Kidney (tissue), 14 donors: Measurements from ENCODE around the gene DROSHA. TPM values are rescaled to one million over a fixed set of nuclear protein-coding genes. Genes with fewer than 3 reads are reported as not detected.

Experiments
- DNase-seq, 5 donors: peaks; one replicate each; pipeline ENCODE4 v3.0.0-alpha.2; 2013 to 2020
- FAIRE-seq: peaks from 2 replicates; lab custom pipeline; 2012; peaks lifted over from hg19 to GRCh38; lab: Jason Lieb, UNC
- H3K27ac ChIP-seq, 2 donors: one replicate each; pipeline ENCODE4 v1.7.0; 2013; ENCODE audit warnings: low read depth in 2 of 2, low read length in 2 of 2, inconsistent platforms in 1 of 2
- H3K27me3 ChIP-seq: one replicate; pipeline ENCODE4 v1.7.1; 2013; ENCODE audit warnings: low read length, inconsistent platforms; ENCODE audit not compliant: control insufficient read depth, insufficient read depth
- H3K36me3 ChIP-seq, 3 donors: one replicate each; pipeline versions ENCODE4 v1.7.0 to v1.7.1; 2013; ENCODE audit warnings: low read length in 3 of 3, control low read depth in 1 of 3, inconsistent platforms in 1 of 3; ENCODE audit not compliant: insufficient read depth in 3 of 3, control insufficient read depth in 2 of 3
- H3K4me1 ChIP-seq, 3 donors: one replicate each; pipeline versions ENCODE4 v1.7.0 to v1.7.1; 2013; ENCODE audit warnings: low read length in 3 of 3, inconsistent platforms in 1 of 3, low read depth in 1 of 3; ENCODE audit not compliant: control insufficient read depth in 2 of 3, insufficient read depth in 2 of 3
- H3K4me3 ChIP-seq, 3 donors: one replicate each; pipeline versions ENCODE4 v1.7.0 to v1.8.1; 2013; ENCODE audit warnings: low read length in 3 of 3, control low read depth in 1 of 3, inconsistent platforms in 1 of 3
- H3K9ac ChIP-seq, 3 donors: one replicate each; pipeline versions ENCODE4 v1.7.0 to v1.7.1; 2013; ENCODE audit warnings: low read length in 3 of 3, control low read depth in 1 of 3, inconsistent platforms in 1 of 3
- H3K9me3 ChIP-seq, 3 donors: one replicate each; pipeline versions ENCODE4 v1.7.0 to v1.7.1; 2013; ENCODE audit warnings: low read length in 3 of 3, control low read depth in 1 of 3, inconsistent platforms in 1 of 3; ENCODE audit not compliant: control insufficient read depth in 2 of 3, insufficient read depth in 1 of 3
- intact Hi-C: fragments of 100-400 bp; cut with DNase I; formaldehyde crosslinking; loops from one replicate; pipeline ENCODE4 v1.11.1; 2022
- polyA plus RNA-seq: library from polyadenylated mRNA; stranded (reverse); fragments of 350-450 nt; fragmentation: Illumina TruSeq; extraction: RNeasy Lipid Tissue Mini Kit (QIAGEN cat#74804); gene quantifications from one replicate; pipeline ENCODE4 v1.2.3, GENCODE V29; 2014; ENCODE audit warnings: low read depth, low replicate concordance; ENCODE audit not compliant: insufficient read depth
- total RNA-seq: library from RNA; stranded (reverse); fragmentation: NEBNext Ultra II Directional; extraction: Animal tissue kit (Norgen Biotek cat#: 25700); gene quantifications from one replicate; pipeline ENCODE4 v1.2.1, GENCODE V29; 2021
- TF ChIP-seq, protein P1 (sequence below): IDR thresholded peaks from 3 replicates; pipeline ENCODE4 v1.5.1; 2012; ENCODE audit warnings: mild to moderate bottlenecking, moderate library complexity, borderline replicate concordance; ENCODE audit not compliant: insufficient read depth; ENCODE audit errors: extremely low read depth
- donor health status: control.
- donor health status: control.
- donor health status: control.
- donor health status: control.
- donor health status: control.
- donor health status: DM: yes; HTN: yes; CAD: no.
- donor health status: Normal renal cell carcinoma (clear cell type).

DROSHA gene
- total and polyA plus RNA-seq, 2 donors from 2014 or later, result 39.9 to 51.6 TPM

GRCh38 chr5:31377274-31377946 lies 154.5 kb downstream of the DROSHA start:
- H3K27ac ChIP-seq, result no peak overlapping the region
- FAIRE-seq, result no peak
- TF ChIP-seq, protein P1, sequence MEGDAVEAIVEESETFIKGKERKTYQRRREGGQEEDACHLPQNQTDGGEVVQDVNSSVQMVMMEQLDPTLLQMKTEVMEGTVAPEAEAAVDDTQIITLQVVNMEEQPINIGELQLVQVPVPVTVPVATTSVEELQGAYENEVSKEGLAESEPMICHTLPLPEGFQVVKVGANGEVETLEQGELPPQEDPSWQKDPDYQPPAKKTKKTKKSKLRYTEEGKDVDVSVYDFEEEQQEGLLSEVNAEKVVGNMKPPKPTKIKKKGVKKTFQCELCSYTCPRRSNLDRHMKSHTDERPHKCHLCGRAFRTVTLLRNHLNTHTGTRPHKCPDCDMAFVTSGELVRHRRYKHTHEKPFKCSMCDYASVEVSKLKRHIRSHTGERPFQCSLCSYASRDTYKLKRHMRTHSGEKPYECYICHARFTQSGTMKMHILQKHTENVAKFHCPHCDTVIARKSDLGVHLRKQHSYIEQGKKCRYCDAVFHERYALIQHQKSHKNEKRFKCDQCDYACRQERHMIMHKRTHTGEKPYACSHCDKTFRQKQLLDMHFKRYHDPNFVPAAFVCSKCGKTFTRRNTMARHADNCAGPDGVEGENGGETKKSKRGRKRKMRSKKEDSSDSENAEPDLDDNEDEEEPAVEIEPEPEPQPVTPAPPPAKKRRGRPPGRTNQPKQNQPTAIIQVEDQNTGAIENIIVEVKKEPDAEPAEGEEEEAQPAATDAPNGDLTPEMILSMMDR, result no peak
- H3K9me3 ChIP-seq, result no peaks in the 10 kb centered on the region
- H3K36me3 ChIP-seq, result no peaks in the 10 kb centered on the region
- intact Hi-C loops, result no loop called here
- H3K9ac ChIP-seq, result no peak overlapping the region
- no peaks in the 10 kb centered on the region for H3K4me1 ChIP-seq
- H3K27me3 ChIP-seq, result no peaks in the 10 kb centered on the region
- H3K4me3 ChIP-seq, result no peak overlapping the region
- no peak for DNase-seq

DNA sequence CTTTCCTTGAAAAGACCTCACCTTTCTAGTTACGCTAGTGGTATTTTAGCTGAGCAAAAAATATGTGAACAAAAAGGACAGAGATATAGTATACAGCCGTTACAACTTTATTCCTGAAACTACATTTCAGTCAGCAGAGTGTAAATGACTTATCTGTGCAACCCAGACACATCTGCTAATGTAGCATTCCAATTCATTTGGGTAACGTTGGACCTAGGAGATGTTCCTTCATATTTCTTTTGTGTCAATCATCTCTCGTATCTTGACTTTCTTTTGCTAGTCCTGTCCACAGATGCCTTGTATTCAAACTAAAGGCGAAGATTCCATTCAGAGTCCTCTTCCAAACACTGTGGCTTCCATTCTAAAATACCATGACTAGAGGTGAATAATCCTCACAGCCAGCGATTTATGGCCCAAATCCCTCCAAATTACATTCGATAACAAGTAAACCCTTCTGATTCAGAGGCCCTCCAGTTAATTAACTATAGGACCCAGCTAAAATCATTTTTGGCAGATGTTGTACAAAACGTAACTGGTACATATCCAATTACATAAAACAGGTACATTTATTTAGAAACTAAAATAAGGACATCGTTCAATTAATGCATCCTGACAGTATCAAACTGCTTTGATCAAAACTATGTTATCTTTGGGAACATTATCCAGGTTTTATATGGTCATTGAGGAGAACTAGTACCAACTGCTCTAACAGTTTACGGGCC lies 155.7 kb downstream of the DROSHA start:
- DNase-seq, result no peak
- Histone ChIP-seq H3K36me3 (no peaks in the 10 kb centered on the region), H3K27me3 (no peaks in the 10 kb centered on the region), H3K4me3 (no peak overlapping the region), H3K4me1 (no peaks in the 10 kb centered on the region), H3K9ac (no peak overlapping the region), H3K9me3 (no peaks in the 10 kb centered on the region), H3K27ac (no peak overlapping the region)
- FAIRE-seq, result no peak
- TF ChIP-seq, protein P1, result no peak
- intact Hi-C loops, result no loop called here

DNA sequence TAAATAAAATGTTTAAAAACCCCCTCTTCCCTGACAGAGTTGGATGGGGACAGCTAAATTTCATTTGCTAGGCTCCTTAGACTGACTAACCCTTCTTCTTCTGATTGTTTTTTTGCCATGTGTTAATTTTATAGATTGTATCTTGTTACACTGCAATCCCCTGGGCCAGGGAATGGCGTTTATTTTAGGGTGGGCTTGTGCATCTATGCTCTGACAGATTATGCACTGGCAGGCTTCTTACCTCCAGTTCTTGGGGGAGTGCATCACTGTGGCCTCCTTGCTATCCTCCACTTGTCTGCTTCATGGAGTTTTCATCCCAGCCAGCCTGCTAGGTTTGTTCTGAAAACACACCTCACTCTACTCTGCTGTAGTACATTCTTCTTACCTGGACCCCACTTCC lies 159.8 kb downstream of the DROSHA start:
- DNase-seq (no peak), FAIRE-seq (no peak)
- Histone ChIP-seq H3K27me3 (no peaks in the 10 kb centered on the region), H3K27ac (no peak overlapping the region), H3K9me3 (no peaks in the 10 kb centered on the region), H3K36me3 (no peaks in the 10 kb centered on the region), H3K4me1 (no peaks in the 10 kb centered on the region), H3K9ac (no peak overlapping the region), H3K4me3 (no peak overlapping the region)
- TF ChIP-seq, protein P1, result no peak
- intact Hi-C loops, result no loop called here
